HG03060 (cell line): Measurements from ENCODE around the gene NCOA7.
A peak's percentile ranks its signal among the peaks of the same experiment; 100 is the strongest.

Source experiments
- ATAC-seq: cut with Tn5 transposase; IDR thresholded peaks from one replicate; pipeline ENCODE4 v1.9.1; 2021; ENCODE audit warnings: low read depth, moderate number of reproducible peaks; ENCODE audit not compliant: unreplicated experiment

NCOA7 gene

GRCh38 chr6:125790358-125791150 lies at the start of gene NCOA7:
TSS of gene NCOA7 (plus strand) at chr6:125790960. CDS start at chr6:125815355, 24,395 bp downstream.
- peak; percentile 26 for ATAC-seq

DNA sequence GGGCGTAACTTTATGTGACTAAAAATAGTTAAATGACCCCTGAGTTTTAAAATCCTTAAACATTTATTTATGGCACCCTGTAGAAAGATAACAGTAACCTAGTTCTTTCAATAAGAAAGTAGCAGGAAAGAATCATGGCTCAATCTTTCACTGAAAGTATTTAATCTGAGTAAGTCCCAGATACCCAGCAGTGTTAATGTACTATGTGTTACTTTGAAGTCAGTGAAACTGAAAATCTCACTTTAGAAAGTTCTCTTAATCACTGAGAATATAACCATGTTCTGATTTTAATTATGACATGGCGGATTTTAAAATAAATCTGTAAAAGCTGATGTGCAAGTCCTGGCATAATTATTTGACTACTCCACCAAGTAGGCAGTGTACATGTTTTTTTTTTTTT lies 49.4 kb upstream of the NCOA7 start:
- ATAC-seq: no peak

GRCh38 chr6:125742024-125742423 lies 48.7 kb upstream of the NCOA7 start:
- ATAC-seq: no peak

DNA sequence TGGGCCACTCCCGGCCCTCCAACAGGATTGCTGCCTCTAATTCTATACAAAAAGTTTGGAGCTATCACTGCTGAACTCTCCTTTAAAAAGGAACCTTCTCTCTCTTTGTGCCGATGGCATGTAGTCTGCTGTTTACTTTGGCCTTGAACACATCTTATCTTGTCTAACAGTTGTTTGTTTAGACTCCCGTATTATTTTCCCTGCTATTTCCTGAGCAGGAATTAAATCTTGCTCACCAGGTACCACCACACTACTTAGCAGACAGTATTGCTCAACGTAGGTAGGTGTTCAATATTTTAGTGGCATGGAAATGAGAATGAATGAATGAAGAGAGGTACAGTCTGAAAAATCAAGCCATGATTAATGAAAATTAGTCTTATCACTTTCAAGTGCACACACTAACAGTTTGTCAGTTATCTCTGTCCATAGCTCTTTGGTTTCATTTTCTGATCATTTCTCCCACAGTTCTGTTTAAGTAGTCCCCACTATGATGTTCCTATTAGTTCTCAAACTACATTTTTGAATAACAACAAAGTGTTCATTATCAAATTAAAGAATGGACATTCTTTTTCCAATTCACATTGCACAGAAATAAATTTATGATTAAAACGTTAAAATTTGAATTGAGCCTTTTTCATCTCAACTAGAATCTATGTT lies 48.2 kb upstream of the NCOA7 start:
- no peak for ATAC-seq

GRCh38 chr6:125743604-125744003 lies 47.2 kb upstream of the NCOA7 start:
- no peak for ATAC-seq

GRCh38 chr6:125745281-125746018 lies 45.3 kb upstream of the NCOA7 start:
- ATAC-seq: no peak

GRCh38 chr6:125746019-125746414 lies 44.7 kb upstream of the NCOA7 start:
- ATAC-seq: no peak

DNA sequence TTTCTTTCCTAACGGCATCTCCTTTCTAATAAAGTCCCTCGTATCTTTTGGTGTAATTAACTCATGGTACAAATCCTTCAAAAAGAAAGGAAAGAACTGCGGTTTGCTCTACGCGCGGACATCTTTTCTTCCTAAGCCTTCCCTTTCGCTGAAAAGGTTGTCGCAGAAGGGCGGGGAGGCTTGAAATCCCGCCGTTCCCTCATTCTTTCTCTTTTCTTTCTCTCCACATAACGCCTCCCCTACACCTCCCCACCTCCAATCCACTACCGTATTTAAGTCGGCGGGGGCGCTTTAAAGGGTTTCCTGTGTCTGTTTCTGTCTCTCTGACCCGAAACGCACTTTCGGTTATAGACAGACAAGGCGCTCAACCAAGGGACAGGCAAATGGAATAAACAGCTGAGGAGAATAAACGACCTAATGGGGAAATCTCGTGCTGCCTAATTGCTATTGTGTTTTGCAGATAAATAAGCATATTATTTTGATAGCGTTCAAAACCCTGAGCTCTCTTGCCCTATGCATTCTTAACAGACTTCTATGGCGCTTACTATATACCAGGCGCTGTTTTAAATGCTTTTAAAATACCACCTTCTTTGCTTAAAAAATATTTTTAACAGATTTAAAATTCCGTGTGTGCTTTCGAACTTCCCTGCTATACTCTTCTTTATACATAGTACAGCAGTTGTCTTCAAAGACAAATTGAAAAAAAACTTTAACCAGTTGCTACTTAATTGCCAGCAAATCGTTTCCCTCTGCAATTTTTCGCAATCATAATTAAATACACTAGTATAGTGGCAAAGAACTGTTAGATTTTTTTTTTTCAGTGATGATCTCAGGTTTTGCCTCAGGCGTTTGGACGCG lies 43.8 kb upstream of the NCOA7 start:
- ATAC-seq: peak; percentile 43

GRCh38 chr6:125747589-125748405 lies 43.0 kb upstream of the NCOA7 start:
- ATAC-seq: no peak

- no peak for ATAC-seq
Observed at GRCh38 chr6:125748406-125749172, 42.2 kb upstream of the NCOA7 start.

DNA sequence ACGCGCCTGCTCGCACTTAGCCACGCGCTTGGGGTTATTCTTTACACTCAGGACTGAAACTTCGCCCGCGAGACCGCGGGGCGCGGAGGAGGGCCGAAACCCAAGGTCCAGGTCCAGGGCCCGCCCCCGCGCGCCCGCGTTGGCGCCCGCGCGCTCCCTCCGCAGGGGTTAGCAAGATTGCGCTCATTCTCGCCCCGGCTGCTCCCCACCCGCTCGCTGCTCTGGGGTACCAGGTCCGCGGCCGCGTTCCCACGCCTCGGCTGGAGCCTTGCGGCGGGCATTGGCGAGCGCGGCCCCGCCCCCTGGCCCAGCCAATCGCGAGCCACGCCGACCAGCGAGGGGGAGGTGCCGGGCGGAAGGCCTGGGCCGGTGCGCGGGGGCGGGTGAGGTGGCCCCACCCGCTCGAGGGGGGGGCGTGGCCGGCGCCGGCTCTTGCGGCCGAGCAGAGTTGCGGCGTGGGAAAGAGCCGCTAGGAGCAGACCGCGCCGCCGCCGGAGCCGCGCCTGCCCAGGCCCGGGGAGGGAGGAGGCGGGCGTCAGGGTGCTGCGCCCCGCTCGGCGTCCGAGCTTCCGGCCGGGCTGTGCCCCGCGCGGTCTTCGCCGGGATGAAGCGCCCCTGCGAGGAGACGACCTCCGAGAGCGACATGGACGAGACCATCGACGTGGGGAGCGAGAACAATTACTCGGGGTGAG lies 41.4 kb upstream of the NCOA7 start, which contains the start of gene HEY2:
TSS of gene HEY2 (plus strand) at position 460 of the 692 bp plus-strand sequence. CDS start at position 605, 145 bp downstream.
- ATAC-seq: no peak

- no peak for ATAC-seq
Observed at GRCh38 chr6:125749865-125750691, 40.7 kb upstream of the NCOA7 start.

DNA sequence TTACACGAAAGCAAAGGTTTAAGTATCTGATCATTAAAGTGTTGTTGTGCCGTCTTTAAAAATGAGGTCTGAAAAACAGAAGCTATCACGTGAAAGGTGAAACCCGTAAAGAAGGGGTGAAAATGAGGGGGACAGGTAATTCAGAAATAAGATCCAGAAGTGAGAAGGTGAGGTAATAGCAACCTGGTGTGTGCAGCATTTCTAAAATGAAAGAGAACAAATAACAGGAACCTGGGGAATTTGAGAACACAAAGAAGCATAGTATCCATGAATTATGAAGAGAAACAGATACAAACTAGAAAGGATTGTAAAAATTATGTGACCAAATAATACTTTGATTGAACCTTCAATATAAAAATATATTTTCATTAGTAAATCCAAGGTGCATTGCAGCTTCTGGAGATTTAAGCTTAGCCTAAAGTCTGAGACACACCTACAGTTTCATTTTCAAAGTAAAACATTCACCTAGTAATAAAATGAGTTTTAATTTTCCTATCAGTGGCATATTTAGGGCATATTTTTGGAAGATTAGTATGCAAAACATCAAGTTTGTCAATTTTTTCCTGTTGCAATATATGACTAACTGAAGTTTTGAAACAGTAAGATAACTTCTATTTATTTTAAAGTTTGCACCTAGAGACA lies 39.9 kb upstream of the NCOA7 start:
- no peak for ATAC-seq

DNA sequence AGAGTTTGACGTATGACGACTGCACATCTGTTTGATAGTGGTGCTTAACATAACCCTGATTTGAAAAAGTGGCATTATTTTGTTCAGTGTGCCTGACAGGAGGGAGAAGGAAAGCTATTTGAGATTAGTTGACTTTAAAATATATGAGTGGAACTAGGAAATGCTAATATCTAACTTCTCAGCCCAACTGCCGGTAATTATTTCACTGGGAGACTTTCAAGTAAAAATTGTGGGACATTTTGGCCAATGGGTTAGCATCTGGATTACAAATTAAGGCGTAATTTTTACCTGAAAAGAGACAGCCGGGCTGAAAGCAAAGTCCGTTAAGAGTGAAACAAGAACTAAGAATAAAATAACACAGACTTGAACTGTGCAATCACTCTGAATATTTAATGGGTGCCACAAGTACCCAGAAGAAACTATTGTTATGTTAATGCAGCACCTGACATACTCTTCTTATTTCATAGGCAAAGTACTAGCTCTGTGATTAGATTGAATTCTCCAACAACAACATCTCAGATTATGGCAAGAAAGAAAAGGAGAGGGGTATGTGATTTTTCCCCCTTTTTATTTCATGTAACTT lies 39.3 kb upstream of the NCOA7 start:
- ATAC-seq: no peak

DNA sequence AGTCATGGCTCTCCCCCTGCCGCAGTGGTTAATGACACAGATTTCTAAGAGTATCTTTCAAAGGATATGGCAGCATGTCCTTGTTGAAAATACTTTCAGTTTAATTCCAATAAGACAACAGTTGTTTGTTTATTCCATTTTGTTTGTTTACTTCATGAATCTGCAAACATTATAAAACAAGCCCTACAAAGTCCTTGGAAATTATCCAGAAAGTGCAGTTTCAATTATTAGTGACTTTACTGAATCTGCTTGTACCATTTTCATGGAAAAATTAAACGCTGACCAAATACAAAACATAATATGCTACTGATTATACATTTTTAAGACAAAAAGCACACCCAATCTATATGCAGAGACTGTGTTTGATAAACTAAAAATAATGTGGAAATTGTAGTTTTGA lies 38.0 kb upstream of the NCOA7 start:
- no peak for ATAC-seq

DNA sequence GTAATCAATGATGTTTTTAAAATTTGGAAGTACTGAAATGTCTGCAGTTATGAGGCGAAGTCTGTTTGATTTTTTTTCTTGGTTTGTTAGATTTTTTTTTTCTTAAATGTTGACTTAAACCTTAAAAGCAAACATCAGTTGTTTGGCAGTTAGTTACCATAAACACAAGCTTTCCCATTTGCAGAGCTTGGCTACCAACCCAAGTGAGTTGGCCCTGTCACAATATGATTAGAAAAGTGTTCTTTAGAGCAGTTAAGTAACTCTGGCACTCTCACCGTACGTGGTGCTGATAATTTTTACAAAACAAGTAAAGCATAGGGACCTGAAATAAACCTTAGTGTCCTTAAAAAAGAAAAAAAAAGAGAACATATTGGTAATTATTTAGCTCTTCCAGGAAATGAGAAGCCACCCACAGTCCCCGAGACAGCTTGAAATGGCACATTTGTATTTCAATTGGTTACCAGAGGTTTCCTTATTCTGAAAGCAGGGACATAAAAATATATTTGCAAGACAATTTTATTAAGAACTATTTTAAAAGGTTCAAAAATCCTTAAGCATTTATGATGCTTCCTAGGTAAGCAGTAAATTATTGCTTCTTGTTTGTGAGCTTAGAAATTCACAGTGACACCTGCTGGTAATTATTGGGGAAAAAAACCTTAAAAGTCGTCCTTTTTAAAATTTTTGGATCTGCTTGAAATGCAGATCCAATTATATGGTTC lies 37.4 kb upstream of the NCOA7 start:
- ATAC-seq: no peak
